ENCODE measurements around the gene ACVR1. TPM values are rescaled to one million over a fixed set of nuclear protein-coding genes. Genes with fewer than 3 reads are reported as not detected.

ACVR1 gene
- total and polyA plus RNA-seq, 9 of the 15 experiments (the other 6 are each of a cell fraction or from before 2014, with no cell fraction given): 3.8 to 14.3 (median 6.9) TPM

DNA sequence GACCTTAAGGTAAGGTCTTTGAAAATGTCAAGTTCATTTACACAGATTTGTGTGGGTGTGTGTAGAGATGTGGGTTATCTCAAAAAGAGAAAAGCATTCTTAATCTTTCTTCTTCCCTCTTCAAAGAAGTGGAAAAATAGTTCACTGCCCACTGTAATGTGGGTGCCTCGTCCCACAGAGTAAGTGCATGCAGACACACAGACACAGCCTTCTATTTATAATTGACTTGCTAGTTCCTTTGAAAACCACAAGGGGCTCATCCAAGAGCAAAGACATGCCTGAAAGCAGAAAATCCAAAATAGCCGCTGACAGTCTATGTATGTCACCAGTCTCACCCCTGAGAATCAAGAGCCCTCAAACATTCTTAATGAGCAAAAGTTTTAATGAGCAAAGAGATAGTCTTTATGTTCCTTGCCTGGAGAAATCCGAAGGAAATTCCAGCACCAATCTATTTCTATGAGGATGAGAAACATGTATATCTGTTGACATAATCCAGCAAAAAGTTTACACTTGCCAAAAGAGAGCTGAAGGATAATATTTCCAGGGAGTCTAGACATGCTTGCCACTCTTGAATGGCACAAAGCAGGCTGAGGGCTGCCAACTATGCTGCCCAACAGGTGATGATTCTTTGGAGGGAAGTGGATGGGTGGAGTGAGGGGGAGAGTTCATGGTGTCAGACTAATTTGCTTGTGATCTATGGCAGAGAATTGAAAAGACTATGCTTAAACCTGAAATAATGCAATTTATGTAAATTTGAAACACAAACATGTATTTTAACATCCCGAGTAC is 93.9 kb downstream of the ACVR1 start (continued):
- no peak for TF ChIP-seq SETDB1 (IDR thresholded peaks at IDR 0.05; ENCODE audit: low read length)
- peak in 1 of 2 experiments; percentile 39; a peak in 1 of 3 replicates for TF ChIP-seq CBX3 (IDR thresholded peaks at IDR 0.05; ENCODE audit: borderline replicate concordance in 1 of 2, low read length in 2 of 2)
- 0 out of 2 replicates have a peak, but pooled peaks have one; percentile 23 for TF ChIP-seq ZNF589 (CRISPR knock-in tag; IDR thresholded peaks at IDR 0.05; ENCODE audit: low read depth)
- TF ChIP-seq, protein P1, sequence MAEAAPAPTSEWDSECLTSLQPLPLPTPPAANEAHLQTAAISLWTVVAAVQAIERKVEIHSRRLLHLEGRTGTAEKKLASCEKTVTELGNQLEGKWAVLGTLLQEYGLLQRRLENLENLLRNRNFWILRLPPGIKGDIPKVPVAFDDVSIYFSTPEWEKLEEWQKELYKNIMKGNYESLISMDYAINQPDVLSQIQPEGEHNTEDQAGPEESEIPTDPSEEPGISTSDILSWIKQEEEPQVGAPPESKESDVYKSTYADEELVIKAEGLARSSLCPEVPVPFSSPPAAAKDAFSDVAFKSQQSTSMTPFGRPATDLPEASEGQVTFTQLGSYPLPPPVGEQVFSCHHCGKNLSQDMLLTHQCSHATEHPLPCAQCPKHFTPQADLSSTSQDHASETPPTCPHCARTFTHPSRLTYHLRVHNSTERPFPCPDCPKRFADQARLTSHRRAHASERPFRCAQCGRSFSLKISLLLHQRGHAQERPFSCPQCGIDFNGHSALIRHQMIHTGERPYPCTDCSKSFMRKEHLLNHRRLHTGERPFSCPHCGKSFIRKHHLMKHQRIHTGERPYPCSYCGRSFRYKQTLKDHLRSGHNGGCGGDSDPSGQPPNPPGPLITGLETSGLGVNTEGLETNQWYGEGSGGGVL (CRISPR knock-in tag; IDR thresholded peaks at IDR 0.05): no peak
- TF ChIP-seq ZNF584 (CRISPR knock-in tag; IDR thresholded peaks at IDR 0.05; ENCODE audit: low read depth): no peak
- TF ChIP-seq, protein P2, sequence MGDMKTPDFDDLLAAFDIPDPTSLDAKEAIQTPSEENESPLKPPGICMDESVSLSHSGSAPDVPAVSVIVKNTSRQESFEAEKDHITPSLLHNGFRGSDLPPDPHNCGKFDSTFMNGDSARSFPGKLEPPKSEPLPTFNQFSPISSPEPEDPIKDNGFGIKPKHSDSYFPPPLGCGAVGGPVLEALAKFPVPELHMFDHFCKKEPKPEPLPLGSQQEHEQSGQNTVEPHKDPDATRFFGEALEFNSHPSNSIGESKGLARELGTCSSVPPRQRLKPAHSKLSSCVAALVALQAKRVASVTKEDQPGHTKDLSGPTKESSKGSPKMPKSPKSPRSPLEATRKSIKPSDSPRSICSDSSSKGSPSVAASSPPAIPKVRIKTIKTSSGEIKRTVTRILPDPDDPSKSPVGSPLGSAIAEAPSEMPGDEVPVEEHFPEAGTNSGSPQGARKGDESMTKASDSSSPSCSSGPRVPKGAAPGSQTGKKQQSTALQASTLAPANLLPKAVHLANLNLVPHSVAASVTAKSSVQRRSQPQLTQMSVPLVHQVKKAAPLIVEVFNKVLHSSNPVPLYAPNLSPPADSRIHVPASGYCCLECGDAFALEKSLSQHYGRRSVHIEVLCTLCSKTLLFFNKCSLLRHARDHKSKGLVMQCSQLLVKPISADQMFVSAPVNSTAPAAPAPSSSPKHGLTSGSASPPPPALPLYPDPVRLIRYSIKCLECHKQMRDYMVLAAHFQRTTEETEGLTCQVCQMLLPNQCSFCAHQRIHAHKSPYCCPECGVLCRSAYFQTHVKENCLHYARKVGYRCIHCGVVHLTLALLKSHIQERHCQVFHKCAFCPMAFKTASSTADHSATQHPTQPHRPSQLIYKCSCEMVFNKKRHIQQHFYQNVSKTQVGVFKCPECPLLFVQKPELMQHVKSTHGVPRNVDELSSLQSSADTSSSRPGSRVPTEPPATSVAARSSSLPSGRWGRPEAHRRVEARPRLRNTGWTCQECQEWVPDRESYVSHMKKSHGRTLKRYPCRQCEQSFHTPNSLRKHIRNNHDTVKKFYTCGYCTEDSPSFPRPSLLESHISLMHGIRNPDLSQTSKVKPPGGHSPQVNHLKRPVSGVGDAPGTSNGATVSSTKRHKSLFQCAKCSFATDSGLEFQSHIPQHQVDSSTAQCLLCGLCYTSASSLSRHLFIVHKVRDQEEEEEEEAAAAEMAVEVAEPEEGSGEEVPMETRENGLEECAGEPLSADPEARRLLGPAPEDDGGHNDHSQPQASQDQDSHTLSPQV (IDR thresholded peaks at IDR 0.05): 0 out of 2 replicates have a peak, but pooled peaks have one; percentile 31
- peak; percentile 37 to 62 (median 54); a peak in 5 of 6 replicates for TF ChIP-seq CTCF (IDR thresholded peaks at IDR 0.05 in 2 of 3, conservative IDR thresholded peaks at IDR 0.05 in 1 of 3; ENCODE audit: insufficient read depth in 2 of 3, low read depth in 1 of 3, low read length in 3 of 3)
- TF ChIP-seq, protein P3, sequence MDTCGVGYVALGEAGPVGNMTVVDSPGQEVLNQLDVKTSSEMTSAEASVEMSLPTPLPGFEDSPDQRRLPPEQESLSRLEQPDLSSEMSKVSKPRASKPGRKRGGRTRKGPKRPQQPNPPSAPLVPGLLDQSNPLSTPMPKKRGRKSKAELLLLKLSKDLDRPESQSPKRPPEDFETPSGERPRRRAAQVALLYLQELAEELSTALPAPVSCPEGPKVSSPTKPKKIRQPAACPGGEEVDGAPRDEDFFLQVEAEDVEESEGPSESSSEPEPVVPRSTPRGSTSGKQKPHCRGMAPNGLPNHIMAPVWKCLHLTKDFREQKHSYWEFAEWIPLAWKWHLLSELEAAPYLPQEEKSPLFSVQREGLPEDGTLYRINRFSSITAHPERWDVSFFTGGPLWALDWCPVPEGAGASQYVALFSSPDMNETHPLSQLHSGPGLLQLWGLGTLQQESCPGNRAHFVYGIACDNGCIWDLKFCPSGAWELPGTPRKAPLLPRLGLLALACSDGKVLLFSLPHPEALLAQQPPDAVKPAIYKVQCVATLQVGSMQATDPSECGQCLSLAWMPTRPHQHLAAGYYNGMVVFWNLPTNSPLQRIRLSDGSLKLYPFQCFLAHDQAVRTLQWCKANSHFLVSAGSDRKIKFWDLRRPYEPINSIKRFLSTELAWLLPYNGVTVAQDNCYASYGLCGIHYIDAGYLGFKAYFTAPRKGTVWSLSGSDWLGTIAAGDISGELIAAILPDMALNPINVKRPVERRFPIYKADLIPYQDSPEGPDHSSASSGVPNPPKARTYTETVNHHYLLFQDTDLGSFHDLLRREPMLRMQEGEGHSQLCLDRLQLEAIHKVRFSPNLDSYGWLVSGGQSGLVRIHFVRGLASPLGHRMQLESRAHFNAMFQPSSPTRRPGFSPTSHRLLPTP (IDR thresholded peaks at IDR 0.05; ENCODE audit: borderline replicate concordance, extremely low read depth, insufficient read length): no peak

All from K562 (cell line).